H1 (cell line): ENCODE measurements around the gene PUS3. TPM values are rescaled to one million over a fixed set of nuclear protein-coding genes. Genes with fewer than 3 reads are reported as not detected.
A peak's percentile ranks its signal among the peaks of the same experiment; 100 is the strongest.

Experiments
- CTCF ChIA-PET: fragments of 300-600 bp; sonication (Branson Sonifier 250); formaldehyde crosslinking; loops from one replicate; lab custom pipeline; 2021; ENCODE audit not compliant: partially characterized antibody; lab: Charles Lee
- POLR2A ChIA-PET: fragments of 300-600 bp; sonication (Branson Sonifier 250); formaldehyde crosslinking; loops from one replicate; lab custom pipeline; 2021; ENCODE audit warnings: inconsistent platforms; ENCODE audit not compliant: partially characterized antibody; lab: Charles Lee
- DNase-seq, 2 experiments: peaks; one replicate each; pipeline versions ENCODE4 v3.0.0 to v3.0.0-alpha.2; 2010 to 2022; ENCODE audit warnings: low spot score in 2 of 2, low read depth in 1 of 2, mixed read lengths in 1 of 2
- FAIRE-seq: peaks from 2 replicates; lab custom pipeline; 2011; peaks lifted over from hg19 to GRCh38; lab: Jason Lieb, UNC
- H2AFZ ChIP-seq: 2 replicates; pipeline ENCODE4 v1.8.1; 2012; ENCODE audit warnings: low read length, inconsistent platforms
- H2AK5ac ChIP-seq: 2 replicates; pipeline ENCODE4 v1.6.1; 2013; ENCODE audit warnings: low read depth, low read length
- H2BK120ac ChIP-seq: replicated peaks from 2 replicates; pipeline ENCODE3; 2013; ENCODE audit warnings: low read depth, low read length, inconsistent platforms
- H2BK12ac ChIP-seq: 2 replicates; pipeline ENCODE4 v1.6.1; 2013; ENCODE audit warnings: low read depth, low read length
- H2BK15ac ChIP-seq: 2 replicates; pipeline ENCODE4 v1.6.1; 2013; ENCODE audit warnings: low read length
- H2BK20ac ChIP-seq: 2 replicates; pipeline ENCODE4 v1.6.1; 2013; ENCODE audit warnings: low read length
- H2BK5ac ChIP-seq: 2 replicates; pipeline ENCODE4 v1.6.1; 2013; ENCODE audit warnings: low read depth, low read length
- H3K14ac ChIP-seq: 2 replicates; pipeline ENCODE4 v1.6.1; 2013; ENCODE audit warnings: inconsistent platforms; ENCODE audit not compliant: insufficient read length
- H3K18ac ChIP-seq: 2 replicates; pipeline ENCODE4 v1.6.1; 2013; ENCODE audit warnings: low read length; ENCODE audit errors: extremely low read depth
- H3K23ac ChIP-seq: 2 replicates; pipeline ENCODE4 v1.6.1; 2013; ENCODE audit warnings: inconsistent platforms; ENCODE audit not compliant: insufficient read length
- H3K23me2 ChIP-seq: 2 replicates; pipeline ENCODE4 v1.6.1; 2013; ENCODE audit warnings: low read depth, low read length
- H3K27ac ChIP-seq: 2 replicates; pipeline ENCODE4 v1.6.1; 2011; ENCODE audit warnings: low read depth, low read length, inconsistent platforms
- H3K27me3 ChIP-seq, 4 experiments: replicated peaks in 1 of 4; 1 replicate in 1 of 4; 2 replicates in 3 of 4; pipeline versions ENCODE4 v1.6.1 to v1.8.1; 2011 to 2013; ENCODE audit warnings: low read length in 3 of 4, mild to moderate bottlenecking in 3 of 4, inconsistent platforms in 2 of 4, mixed read lengths in 2 of 4, moderate library complexity in 1 of 4; ENCODE audit not compliant: control insufficient read depth in 3 of 4, insufficient read depth in 3 of 4; ENCODE audit errors: extremely low read depth in 1 of 4
- H3K36me3 ChIP-seq, 4 experiments: 2 replicates each; pipeline versions ENCODE4 v1.6.1 to v1.8.1; 2011 to 2013; ENCODE audit warnings: mild to moderate bottlenecking in 4 of 4, low read length in 3 of 4, moderate library complexity in 2 of 4, control low read depth in 1 of 4, inconsistent platforms in 1 of 4; ENCODE audit not compliant: insufficient read depth in 4 of 4, control insufficient read depth in 2 of 4
- H3K4ac ChIP-seq: replicated peaks from 2 replicates; pipeline ENCODE3; 2013; ENCODE audit warnings: low read length, low read depth, mixed read lengths, inconsistent platforms; ENCODE audit not compliant: insufficient read length
- H3K4me1 ChIP-seq, 4 experiments: replicated peaks in 1 of 4; 1 replicate in 1 of 4; 2 replicates in 3 of 4; pipeline versions ENCODE4 v1.6.1 to v1.8.1; 2011 to 2013; ENCODE audit warnings: low read length in 3 of 4, inconsistent platforms in 2 of 4, mixed read lengths in 1 of 4; ENCODE audit not compliant: insufficient read depth in 4 of 4, control insufficient read depth in 3 of 4
- H3K4me2 ChIP-seq, 2 experiments: 2 replicates each; pipeline versions ENCODE4 v1.6.1 to v1.8.1; 2011 to 2013; ENCODE audit warnings: low read depth in 2 of 2, low read length in 2 of 2, control low read depth in 1 of 2, inconsistent platforms in 1 of 2, mild to moderate bottlenecking in 1 of 2; ENCODE audit not compliant: insufficient read depth in 1 of 2
- H3K4me3 ChIP-seq, 4 experiments: fragments of 200-600, 300-600 bp in 1 of 4; sonication (generic), shearing (Covaris generic), sonication (Bioruptor Twin) in 1 of 4; 2 replicates each; pipeline versions ENCODE4 v1.5.1 to v1.8.1; 2011 to 2016; ENCODE audit warnings: low read length in 4 of 4, low read depth in 3 of 4, control low read depth in 2 of 4, inconsistent platforms in 2 of 4, mild to moderate bottlenecking in 2 of 4, mixed read lengths in 1 of 4, moderate library complexity in 1 of 4; ENCODE audit not compliant: insufficient read depth in 2 of 4; ENCODE audit errors: extremely low read depth in 1 of 4
- H3K56ac ChIP-seq: replicated peaks from 2 replicates; pipeline ENCODE3; 2013; ENCODE audit warnings: low read depth, mild to moderate bottlenecking, mixed read lengths, low read length, inconsistent platforms; ENCODE audit not compliant: insufficient read length
- H3K79me1 ChIP-seq: 2 replicates; pipeline ENCODE4 v1.6.1; 2013; ENCODE audit warnings: low read depth, low read length, control low read depth
- H3K79me2 ChIP-seq, 2 experiments: 2 replicates each; pipeline versions ENCODE4 v1.6.1 to v1.8.1; 2012 to 2013; ENCODE audit warnings: low read length in 2 of 2, mild to moderate bottlenecking in 2 of 2, inconsistent platforms in 1 of 2; ENCODE audit not compliant: insufficient read depth in 2 of 2, control insufficient read depth in 1 of 2
- H3K9ac ChIP-seq, 4 experiments: replicated peaks in 1 of 4; 1 replicate in 1 of 4; 2 replicates in 3 of 4; pipeline versions ENCODE4 v1.6.1 to v1.8.1; 2011 to 2013; ENCODE audit warnings: low read depth in 3 of 4, low read length in 3 of 4, control low read depth in 2 of 4, mild to moderate bottlenecking in 2 of 4, moderate library complexity in 2 of 4, inconsistent platforms in 1 of 4; ENCODE audit errors: extremely low read depth in 1 of 4
- H3K9me3 ChIP-seq, 2 experiments: 2 replicates each; pipeline versions ENCODE4 v1.6.1 to v1.8.1; 2012 to 2013; ENCODE audit warnings: mild to moderate bottlenecking in 2 of 2, moderate library complexity in 2 of 2, control low read depth in 1 of 2, inconsistent platforms in 1 of 2, low read depth in 1 of 2, low read length in 1 of 2, mixed read lengths in 1 of 2; ENCODE audit not compliant: insufficient read depth in 2 of 2
- H4K20me1 ChIP-seq, 2 experiments: replicated peaks in 1 of 2; 2 replicates each; pipeline versions ENCODE3 to v1.8.1; 2011 to 2013; ENCODE audit warnings: inconsistent platforms in 2 of 2, low read length in 2 of 2, mild to moderate bottlenecking in 1 of 2; ENCODE audit not compliant: insufficient read depth in 2 of 2, control insufficient read depth in 1 of 2
- H4K5ac ChIP-seq: 2 replicates; pipeline ENCODE4 v1.6.1; 2013; ENCODE audit warnings: low read length, low read depth, mixed read lengths, inconsistent platforms; ENCODE audit not compliant: insufficient read length
- H4K8ac ChIP-seq: 2 replicates; pipeline ENCODE4 v1.8.0; 2013; ENCODE audit warnings: mild to moderate bottlenecking, moderate library complexity, low read length, inconsistent platforms; ENCODE audit not compliant: insufficient read depth; ENCODE audit errors: extremely low read depth
- H4K91ac ChIP-seq: replicated peaks from 2 replicates; pipeline ENCODE3; 2013; ENCODE audit warnings: low read length, mixed read lengths, inconsistent platforms; ENCODE audit not compliant: insufficient read length
- CTCF ChIP-seq, 3 experiments: IDR thresholded peaks; 1 replicate in 2 of 3; 2 replicates in 1 of 3; pipeline versions ENCODE4 v1.5.1 to v1.6.1; 2011; ENCODE audit warnings: low read length in 3 of 3, mild to moderate bottlenecking in 3 of 3, inconsistent platforms in 2 of 3, low read depth in 1 of 3, moderate library complexity in 1 of 3; ENCODE audit not compliant: insufficient read depth in 1 of 3; ENCODE audit errors: control extremely low read depth in 1 of 3
- EP300 ChIP-seq, 2 experiments: IDR thresholded peaks; 1 replicate in 1 of 2; 2 replicates in 1 of 2; pipeline ENCODE4 v1.6.1; 2011 to 2012; ENCODE audit warnings: low read depth in 2 of 2, low read length in 2 of 2, mild to moderate bottlenecking in 2 of 2, borderline replicate concordance in 1 of 2, inconsistent platforms in 1 of 2, moderate library complexity in 1 of 2
- MAX ChIP-seq: IDR thresholded peaks from 2 replicates; pipeline ENCODE4 v1.6.1; 2012; ENCODE audit warnings: inconsistent platforms
- RAD21 ChIP-seq, 2 experiments: IDR thresholded peaks in 1 of 2; conservative IDR thresholded peaks in 1 of 2; 2 replicates each; pipeline ENCODE4 v1.6.1; 2011; ENCODE audit warnings: low read depth in 2 of 2, low read length in 2 of 2, improper control_type of control experiment in 1 of 2, inconsistent platforms in 1 of 2, mild to moderate bottlenecking in 1 of 2, moderate library complexity in 1 of 2
- RXRA ChIP-seq: IDR thresholded peaks from 2 replicates; pipeline ENCODE4 v1.6.1; 2011; ENCODE audit warnings: low read depth, mild to moderate bottlenecking, low read length, moderate library complexity; ENCODE audit not compliant: insufficient read depth
- TAF1 ChIP-seq: IDR thresholded peaks from 2 replicates; pipeline ENCODE4 v1.6.1; 2011; ENCODE audit warnings: mild to moderate bottlenecking, low read depth, low read length
- TEAD4 ChIP-seq: IDR thresholded peaks from 2 replicates; pipeline ENCODE4 v1.6.1; 2012; ENCODE audit warnings: low read depth, low read length, inconsistent platforms, mixed read lengths
- WGBS, 2 experiments: shearing (Covaris generic) in 1 of 2; methylation state at CpG; one replicate each; pipeline versions ENCODE4 v1.1.6 to v1.1.7; 2013 to 2015; ENCODE audit warnings: low lambda C conversion rate in 2 of 2, mixed read lengths in 2 of 2, inconsistent platforms in 1 of 2, low coverage in 1 of 2, missing lambda C conversion rate in 1 of 2; ENCODE audit not compliant: insufficient replicate concordance in 2 of 2, insufficient coverage in 1 of 2, insufficient read length in 1 of 2; ENCODE audit errors: extremely low coverage in 1 of 2, missing lambda C conversion rate in 1 of 2; 5-methylcytosine and 5-hydroxymethylcytosine counted together
- polyA plus RNA-seq, 7 experiments: library from polyadenylated mRNA; depleted of rRNA in 3 of 7; stranded (reverse) in 5 of 7; unstranded in 2 of 7; fragments of >200 nt in 5 of 7; fragments of 200-250 nt in 2 of 7; gene quantifications; 1 replicate in 5 of 7; 2 replicates in 1 of 7; 4 replicates in 1 of 7; pipeline versions ENCODE4 v1.2.1 to v1.2.3, GENCODE V29; 2011 to 2013; ENCODE audit warnings: missing spikeins in 2 of 7, mixed read lengths in 2 of 7
- total RNA-seq: library from RNA; stranded (reverse); fragmentation: NEBNext Ultra II Directional; extraction: Animal tissue kit (Norgen Biotek cat#: 25700); gene quantifications from 2 replicates; pipeline ENCODE4 v1.2.1, GENCODE V29; 2021

The PUS3 gene
- total and polyA plus RNA-seq, 2 of the 8 experiments (the other 6 are each of a cell fraction or from before 2014, with no cell fraction given) = 8.7 to 22.6 TPM

GRCh38 chr11:125874556-125875124 is 28.4 kb downstream of the PUS3 start:
- H3K36me3 ChIP-seq = no peaks in the 10 kb centered on the region
- no peaks in the 10 kb centered on the region; a peak in 1 of 4 replicates for H3K9me3 ChIP-seq
- H3K4me3 ChIP-seq = no peak overlapping the region
- H3K18ac ChIP-seq = no peak overlapping the region
- peak overlapping the region in 1 of 2 experiments; percentile 6; a peak in 1 of 4 replicates for H3K4me2 ChIP-seq
- no peak overlapping the region for H4K5ac ChIP-seq
- no peaks in the 10 kb centered on the region for H3K79me1 ChIP-seq
- no peak overlapping the region for H2BK15ac ChIP-seq
- H3K27ac ChIP-seq = no peak overlapping the region
- no peak overlapping the region for H2BK5ac ChIP-seq
- no peaks in the 10 kb centered on the region for H4K20me1 ChIP-seq
- H2BK12ac ChIP-seq = no peak overlapping the region
- FAIRE-seq = peak; percentile 99
- H3K79me2 ChIP-seq = no peaks in the 10 kb centered on the region
- no peak overlapping the region for H3K14ac ChIP-seq
- no peak overlapping the region for H2BK120ac ChIP-seq
- CTCF ChIA-PET = interaction anchor here (0.6 to 1.3 kb wide), 8 partner anchors 13 to 529 kb away, joined by 3 to 5 read pairs (median 3); partner anchors contain the start of gene HYLS1
- no peak for TF ChIP-seq TAF1
- 0 out of 2 replicates have a peak, but pooled peaks have one; percentile 43 for TF ChIP-seq TEAD4
- peak; percentile 95 for TF ChIP-seq RAD21 (IDR thresholded peaks at IDR 0.05 in 1 of 2, conservative IDR thresholded peaks at IDR 0.05 in 1 of 2; ENCODE audit: low read depth in 2 of 2, low read length in 2 of 2)
- no peak for TF ChIP-seq EP300 (IDR thresholded peaks at IDR 0.05; ENCODE audit: borderline replicate concordance in 1 of 2, low read depth in 2 of 2, low read length in 2 of 2)
- TF ChIP-seq CTCF (IDR thresholded peaks at IDR 0.05; ENCODE audit: control extremely low read depth in 1 of 3, insufficient read depth in 1 of 3, low read depth in 1 of 3, low read length in 3 of 3) = peak; percentile 73 to 93 (median 85)
- peak; percentile 52; the same call in 1 of the 2 replicates for TF ChIP-seq MAX
- no peak for TF ChIP-seq RXRA
- H3K56ac ChIP-seq = no peak overlapping the region
- no peak overlapping the region for H4K91ac ChIP-seq
- POLR2A ChIA-PET = interaction anchor here (0.6 kb wide), 1 partner anchor 9 kb away, joined by 3 read pairs; no protein-coding TSS in a partner anchor
- H2AK5ac ChIP-seq = no peak overlapping the region
- H3K23me2 ChIP-seq = 0 out of 2 replicates have a peak, but pooled peaks cover 2% of the 10 kb centered on the region
- H3K27me3 ChIP-seq = no peaks in the 10 kb centered on the region
- no peaks in the 10 kb centered on the region; a peak in 1 of 7 replicates for H3K4me1 ChIP-seq
- DNase-seq = peak in 1 of 2 experiments; percentile 76
- H2AFZ ChIP-seq = peak overlapping the region; percentile 6; the same call in 1 of the 2 replicates
- H3K23ac ChIP-seq = no peak overlapping the region
- 14% methylated on average over 8 of the region's 8 CpGs; no CpG with 5 or more reads in 1 of the 2 experiments for WGBS, 2 experiments
- H2BK20ac ChIP-seq = no peak overlapping the region
- no peak overlapping the region for H3K4ac ChIP-seq
- no peak overlapping the region for H4K8ac ChIP-seq
- no peak overlapping the region for H3K9ac ChIP-seq
